Keratinocyte (primary cell): ENCODE data around the gene NTN1. TPM values are rescaled to one million over a fixed set of nuclear protein-coding genes. Genes with fewer than 3 reads are reported as not detected.

Source experiments
- DNase-seq: peaks from one replicate; pipeline ENCODE4 v3.0.0-alpha.2; 2011; ENCODE audit warnings: low read depth, missing footprints, low spot score
- FAIRE-seq: peaks from 2 replicates; lab custom pipeline; 2011; peaks lifted over from hg19 to GRCh38; lab: Jason Lieb, UNC
- H2AFZ ChIP-seq: 2 replicates; pipeline ENCODE4 v1.6.0; 2012; ENCODE audit warnings: low read length, control low read depth, inconsistent platforms; ENCODE audit not compliant: control insufficient read depth
- H3K27ac ChIP-seq: 2 replicates; pipeline ENCODE4 v1.5.1; 2011; ENCODE audit warnings: low read length; ENCODE audit not compliant: control insufficient read depth, insufficient read depth
- H3K27me3 ChIP-seq: 3 replicates; pipeline ENCODE4 v1.6.0; 2011; ENCODE audit warnings: low read length; ENCODE audit not compliant: control insufficient read depth, insufficient read depth; ENCODE audit errors: extremely low read depth
- H3K36me3 ChIP-seq, 2 experiments: 2 replicates in 1 of 2; 3 replicates in 1 of 2; pipeline ENCODE4 v1.5.1; 2011; ENCODE audit warnings: low read length in 2 of 2, mild to moderate bottlenecking in 1 of 2; ENCODE audit not compliant: control insufficient read depth in 2 of 2, insufficient read depth in 2 of 2; ENCODE audit errors: extremely low read depth in 1 of 2
- H3K4me1 ChIP-seq: 3 replicates; pipeline ENCODE4 v1.5.1; 2011; ENCODE audit warnings: low read length; ENCODE audit not compliant: control insufficient read depth, insufficient read depth; ENCODE audit errors: extremely low read depth
- H3K4me2 ChIP-seq: 3 replicates; pipeline ENCODE4 v1.6.0; 2011; ENCODE audit warnings: low read depth, low read length; ENCODE audit not compliant: control insufficient read depth, insufficient read depth; ENCODE audit errors: extremely low read depth
- H3K4me3 ChIP-seq, 3 experiments: fragments of 200-600 bp in 1 of 3; sonication (generic) in 1 of 3; 2 replicates in 2 of 3; 3 replicates in 1 of 3; pipeline ENCODE4 v1.5.1; 2011 to 2016; ENCODE audit warnings: low read length in 3 of 3, mild to moderate bottlenecking in 3 of 3, control low read depth in 2 of 3, inconsistent platforms in 1 of 3, low read depth in 1 of 3, mixed read lengths in 1 of 3, mixed run types in 1 of 3, moderate library complexity in 1 of 3; ENCODE audit not compliant: control insufficient read depth in 2 of 3, insufficient read depth in 2 of 3; ENCODE audit errors: extremely low read depth in 1 of 3
- H3K79me2 ChIP-seq: 2 replicates; pipeline ENCODE4 v1.6.0; 2012; ENCODE audit warnings: low read length; ENCODE audit not compliant: control insufficient read depth, insufficient read depth
- H3K9ac ChIP-seq: 3 replicates; pipeline ENCODE4 v1.6.0; 2011; ENCODE audit warnings: low read length; ENCODE audit not compliant: control insufficient read depth, insufficient read depth; ENCODE audit errors: extremely low read depth
- H3K9me1 ChIP-seq: 3 replicates; pipeline ENCODE4 v1.6.0; 2011; ENCODE audit warnings: low read length; ENCODE audit not compliant: control insufficient read depth, insufficient read depth; ENCODE audit errors: extremely low read depth
- H3K9me3 ChIP-seq: 2 replicates; pipeline ENCODE4 v1.5.1; 2012; ENCODE audit warnings: low read depth, low read length; ENCODE audit not compliant: control insufficient read depth
- H4K20me1 ChIP-seq: 3 replicates; pipeline ENCODE4 v1.6.0; 2011; ENCODE audit warnings: low read length; ENCODE audit not compliant: control insufficient read depth, insufficient read depth; ENCODE audit errors: extremely low read depth
- CTCF ChIP-seq, 3 experiments: IDR thresholded peaks in 1 of 3; conservative IDR thresholded peaks in 1 of 3; optimal IDR thresholded peaks in 1 of 3; 2 replicates in 2 of 3; 3 replicates in 1 of 3; pipeline versions ENCODE3 to v1.5.1; 2011; ENCODE audit warnings: low read length in 3 of 3, mild to moderate bottlenecking in 3 of 3, moderate library complexity in 2 of 3, control low read depth in 1 of 3, inconsistent platforms in 1 of 3; ENCODE audit not compliant: insufficient read depth in 2 of 3; ENCODE audit errors: extremely low read depth in 1 of 3
- EZH2 ChIP-seq: IDR thresholded peaks from one replicate; pipeline ENCODE4 v1.6.1; 2012; ENCODE audit warnings: inconsistent platforms, mild to moderate bottlenecking, low read length, moderate library complexity
- dilution Hi-C: fragments of 300-500 bp; cut with MboI; formaldehyde crosslinking; loops from one replicate; pipeline ENCODE4 v1.7.0; 2020; ENCODE audit warnings: low sequenced_read_pairs; ENCODE audit not compliant: extremely low pct_ligation_motif_present
- polyA plus RNA-seq, 5 experiments: library from polyadenylated mRNA; depleted of rRNA in 3 of 5; stranded (reverse) in 3 of 5; stranded (forward) in 1 of 5; unstranded in 1 of 5; fragments of >200 nt; gene quantifications; 1 replicate in 1 of 5; 2 replicates in 3 of 5; 3 replicates in 1 of 5; pipeline versions ENCODE4 v1.2.1 to v1.2.3, GENCODE V29; 2011 to 2012; ENCODE audit warnings: missing spikeins in 2 of 5, low read depth in 1 of 5, low replicate concordance in 1 of 5

The NTN1 gene
- polyA plus RNA-seq, 1 donor (not counting 4 experiments of a cell fraction or from before 2014, with no cell fraction given): 0.10 TPM

DNA sequence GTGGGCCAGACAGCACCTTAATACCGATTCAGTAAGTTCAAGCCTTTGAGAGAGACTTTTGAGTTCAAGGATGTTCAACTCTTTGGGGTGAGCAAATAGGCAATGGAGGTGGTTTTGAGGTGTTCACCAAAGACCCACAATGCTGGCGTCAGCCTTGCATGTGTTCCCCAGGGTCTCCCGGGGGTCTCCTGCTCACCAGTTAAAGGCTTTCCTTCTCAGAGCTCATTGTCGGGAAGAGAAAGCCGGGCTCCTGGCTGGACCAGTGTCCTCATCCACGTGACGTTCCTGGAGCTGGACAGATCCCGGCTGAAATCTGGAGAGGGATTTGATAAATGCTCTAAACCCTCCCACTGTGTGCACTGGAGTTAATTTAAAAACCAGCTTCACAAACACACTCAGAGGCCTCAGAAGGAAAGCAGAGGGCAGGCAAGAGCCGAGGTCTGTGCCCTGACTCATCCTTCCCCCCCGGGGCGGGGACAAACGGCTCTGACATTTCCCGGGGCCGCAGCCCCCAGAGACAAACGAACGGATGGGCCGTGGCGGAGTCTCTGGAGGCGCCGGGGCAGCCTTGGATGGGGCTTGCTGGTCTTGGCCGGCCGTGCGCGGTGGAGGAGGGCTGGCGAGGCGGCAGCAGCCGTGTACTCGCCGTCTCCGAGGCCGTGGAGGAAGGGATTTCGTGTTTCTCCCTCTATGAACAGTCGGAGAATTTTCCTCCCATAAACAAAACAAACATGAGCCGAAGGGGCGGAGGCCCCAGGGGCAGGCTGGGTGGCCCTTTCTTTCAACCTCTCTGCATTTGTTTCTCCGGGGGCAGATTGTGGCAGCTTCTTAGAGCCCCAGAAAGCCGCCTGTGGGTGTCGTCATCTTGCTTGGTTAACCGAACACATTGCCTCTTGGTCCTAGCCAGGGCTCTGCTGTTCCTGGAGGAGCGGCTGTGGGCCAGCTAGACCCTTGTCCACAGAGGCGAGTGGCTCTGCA lies 94.2 kb downstream of the NTN1 start:
- dilution Hi-C loops: no loop called here
- DNase-seq (no peak), FAIRE-seq (no peak)
- Histone ChIP-seq H4K20me1 (no peaks in the 10 kb centered on the region), H3K9me1 (no peaks in the 10 kb centered on the region), H2AFZ (no peak overlapping the region), H3K36me3 (no peaks in the 10 kb centered on the region), H3K4me1 (no peaks in the 10 kb centered on the region), H3K9me3 (no peaks in the 10 kb centered on the region), H3K9ac (no peak overlapping the region), H3K4me2 (peak overlapping the region; percentile 16), H3K4me3 (peak overlapping the region in 1 of 3 experiments; percentile 14), H3K79me2 (no peaks in the 10 kb centered on the region), H3K27ac (no peak overlapping the region), H3K27me3 (peaks cover 5% of the 10 kb centered on the region)
- no peak for TF ChIP-seq CTCF (optimal IDR thresholded peaks at IDR 0.05 in 1 of 3, IDR thresholded peaks at IDR 0.05 in 1 of 3, conservative IDR thresholded peaks at IDR 0.05 in 1 of 3; ENCODE audit: extremely low read depth in 1 of 3, insufficient read depth in 2 of 3, low read length in 3 of 3)
- no peak for TF ChIP-seq EZH2

DNA sequence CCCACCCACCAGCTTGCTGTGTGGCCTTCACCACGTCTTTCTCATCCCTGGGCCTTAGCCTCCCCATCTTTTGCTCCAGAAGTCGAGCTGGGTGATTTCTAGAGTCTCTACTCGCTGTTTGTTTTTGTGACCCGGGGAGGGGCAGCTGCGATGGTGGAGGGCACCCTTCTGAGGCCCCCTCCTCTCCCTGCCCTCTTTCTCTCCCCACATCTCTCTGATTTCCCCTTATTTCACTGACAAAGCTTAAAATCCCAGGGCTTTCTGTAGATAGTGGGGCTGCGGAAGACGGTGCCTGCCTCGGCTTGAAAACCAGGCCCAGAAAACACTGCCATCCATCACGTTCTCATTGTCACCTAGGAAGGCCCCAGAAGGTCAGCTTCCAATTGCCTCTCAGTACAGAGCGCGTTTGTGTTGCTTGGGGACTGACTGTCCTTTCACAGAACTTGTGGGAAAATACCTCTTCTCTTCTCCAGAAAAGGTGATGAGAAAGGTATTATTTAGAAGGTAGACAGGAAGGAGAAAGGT lies 95.1 kb downstream of the NTN1 start:
- dilution Hi-C loops: no loop called here
- Histone ChIP-seq H3K9me1 (no peaks in the 10 kb centered on the region), H2AFZ (no peak overlapping the region), H3K4me2 (no peak overlapping the region), H3K4me3 (no peak overlapping the region), H3K27me3 (peaks cover 5% of the 10 kb centered on the region), H3K36me3 (no peaks in the 10 kb centered on the region), H3K27ac (no peak overlapping the region), H3K4me1 (no peaks in the 10 kb centered on the region), H3K9me3 (no peaks in the 10 kb centered on the region), H3K79me2 (no peaks in the 10 kb centered on the region), H3K9ac (no peak overlapping the region), H4K20me1 (no peaks in the 10 kb centered on the region)
- DNase-seq (no peak), FAIRE-seq (no peak)
- TF ChIP-seq EZH2 (no peak), CTCF (optimal IDR thresholded peaks at IDR 0.05 in 1 of 3, IDR thresholded peaks at IDR 0.05 in 1 of 3, conservative IDR thresholded peaks at IDR 0.05 in 1 of 3; ENCODE audit: extremely low read depth in 1 of 3, insufficient read depth in 2 of 3, low read length in 3 of 3) (no peak)
